ENCODE measurements around the gene DSN1. TPM values are rescaled to one million over a fixed set of nuclear protein-coding genes. Genes with fewer than 3 reads are reported as not detected.

The DSN1 gene
- total RNA-seq, 1 experiment from 2014 or later, result 25.5 TPM

DNA sequence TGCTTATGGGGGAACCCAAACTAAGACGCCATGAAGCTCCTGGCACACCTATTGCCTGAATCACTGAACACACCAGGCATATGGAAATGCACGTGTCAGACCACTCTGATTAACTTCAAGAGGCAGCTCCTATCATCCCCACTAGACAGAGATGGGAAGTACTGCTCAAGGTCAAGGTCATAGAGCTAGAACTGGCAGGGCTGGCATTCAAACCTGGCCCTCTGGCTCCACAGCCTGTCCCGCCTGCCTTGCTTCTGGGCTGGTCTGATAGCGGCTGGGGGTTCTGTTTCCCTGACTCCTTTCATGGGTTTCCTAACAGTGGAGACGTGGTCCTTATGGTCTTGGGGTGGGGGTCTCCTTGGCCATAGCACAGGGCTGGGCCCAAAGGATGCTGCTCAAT, 22.6 kb upstream of the DSN1 start:
- no peak for DNase-seq (ENCODE audit: low read depth)

DNA sequence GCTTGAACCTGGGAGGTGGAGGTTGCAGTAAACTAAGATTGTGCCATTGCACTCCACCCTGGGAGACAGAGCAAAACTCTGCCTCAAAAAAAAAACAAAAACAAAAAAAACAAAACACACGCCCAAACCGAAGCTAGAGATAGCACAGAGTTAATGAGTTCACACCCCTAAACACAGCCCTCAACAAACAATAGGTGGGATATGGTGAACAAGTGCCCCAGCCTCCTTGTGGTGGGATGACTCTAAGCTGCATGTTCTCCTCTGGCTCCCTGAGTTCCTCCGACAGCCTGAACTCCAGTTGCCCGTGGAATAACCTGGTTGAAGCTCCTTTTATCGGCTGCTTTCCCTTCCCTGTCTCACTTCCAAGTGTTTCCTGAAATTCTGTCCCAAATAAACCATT, 22.1 kb upstream of the DSN1 start:
- DNase-seq (ENCODE audit: low read depth), result no peak

DNA sequence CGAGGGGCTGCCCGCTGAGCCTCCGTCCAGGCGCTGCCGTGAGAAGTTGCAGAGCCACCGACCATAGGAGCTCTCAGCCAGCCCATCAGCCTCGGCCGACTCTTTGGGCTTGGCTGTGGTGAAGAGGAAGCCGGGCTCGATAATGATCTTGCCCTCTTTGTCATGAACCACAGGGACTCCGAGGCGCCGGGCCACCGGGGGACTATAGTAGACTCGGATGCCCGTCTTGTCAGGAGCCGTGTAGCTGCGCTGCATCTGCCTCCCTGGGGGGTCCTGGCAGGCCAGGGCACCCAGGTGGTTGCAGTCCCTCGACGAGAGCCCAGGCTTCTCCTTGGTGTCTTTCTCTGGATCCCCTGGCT, 20.5 kb upstream of the DSN1 start:
- DNase-seq (ENCODE audit: low read depth), result no peak

DNA sequence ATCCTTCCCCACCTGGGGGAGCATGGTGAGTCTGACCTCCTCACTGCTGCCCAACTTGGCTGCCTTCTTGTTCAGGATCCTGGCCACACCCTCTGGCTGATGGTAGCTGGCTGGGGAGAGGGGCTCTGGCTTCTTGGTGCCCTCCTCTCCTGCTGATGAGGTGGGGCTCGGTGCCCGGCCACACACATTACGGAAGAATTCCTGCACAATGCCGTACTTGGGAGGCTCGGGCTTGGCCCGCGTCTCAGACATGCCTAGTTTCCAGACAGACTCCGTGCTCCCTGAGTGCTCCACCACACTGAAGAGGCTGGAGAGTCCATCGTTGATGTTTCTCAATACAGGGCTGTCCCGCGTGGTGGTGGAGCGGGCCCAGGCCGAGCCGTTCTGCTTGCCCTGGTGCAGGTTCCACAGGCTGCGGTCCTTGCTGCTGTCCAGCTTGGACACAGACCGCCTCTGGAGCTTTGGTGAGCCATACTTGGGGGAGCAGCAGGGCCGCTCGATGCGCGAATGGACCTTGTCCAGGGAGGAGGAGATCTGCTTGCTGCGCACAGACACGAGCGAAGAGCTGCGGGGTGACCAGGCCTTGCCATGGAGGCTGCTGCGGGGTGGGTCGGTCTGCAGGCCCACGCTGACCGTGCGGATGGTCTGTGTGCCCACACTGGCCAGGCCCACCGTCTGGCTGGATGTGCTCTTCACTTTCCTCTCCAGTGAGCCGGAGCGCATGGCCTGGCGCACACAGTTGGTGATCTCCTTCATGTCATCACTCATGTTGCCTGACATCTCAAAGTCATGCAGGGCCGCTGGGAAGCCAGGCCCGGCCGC, 19.9 kb upstream of the DSN1 start:
- no peak for DNase-seq (ENCODE audit: low read depth)

DNA sequence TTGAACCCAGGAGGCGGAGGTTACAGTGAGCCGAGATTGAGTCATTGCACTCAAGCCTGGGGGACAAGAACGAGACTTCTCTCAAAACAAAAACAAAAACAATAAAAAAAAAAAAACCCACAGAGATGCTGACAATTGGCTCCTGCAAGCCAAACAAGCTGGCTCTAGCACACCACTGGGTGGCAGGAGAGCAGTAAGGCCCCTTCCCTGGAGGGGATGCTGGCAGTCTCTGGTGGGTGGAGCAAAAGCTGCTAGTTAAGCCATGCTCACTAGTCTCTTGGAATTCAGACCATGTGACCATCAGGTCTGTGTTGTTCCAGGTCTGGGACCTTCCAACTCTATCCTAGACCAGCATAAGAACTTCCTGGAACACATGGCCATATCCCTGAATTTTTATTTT, 18.9 kb upstream of the DSN1 start:
- DNase-seq (ENCODE audit: low read depth), result peak; percentile 60

DNA sequence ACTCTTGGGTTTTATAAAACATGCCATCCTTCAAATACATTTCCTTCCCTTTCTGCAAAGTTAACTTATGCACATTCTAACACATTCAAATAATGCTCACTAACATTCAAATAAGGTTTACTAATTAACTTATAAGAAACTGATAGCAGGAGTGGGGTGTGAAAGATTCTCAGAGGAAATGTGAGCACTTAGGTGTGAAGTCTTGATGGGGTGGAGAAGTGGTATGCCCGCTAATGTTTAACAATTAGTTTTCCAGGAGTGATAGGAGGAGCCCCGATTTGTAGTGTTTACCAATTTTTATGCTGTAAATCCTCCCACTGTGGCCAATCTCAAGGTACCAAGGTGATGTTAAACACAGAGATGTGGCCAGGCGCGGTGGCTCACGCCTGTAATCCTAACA, 18.3 kb upstream of the DSN1 start:
- DNase-seq (ENCODE audit: low read depth), result no peak

DNA sequence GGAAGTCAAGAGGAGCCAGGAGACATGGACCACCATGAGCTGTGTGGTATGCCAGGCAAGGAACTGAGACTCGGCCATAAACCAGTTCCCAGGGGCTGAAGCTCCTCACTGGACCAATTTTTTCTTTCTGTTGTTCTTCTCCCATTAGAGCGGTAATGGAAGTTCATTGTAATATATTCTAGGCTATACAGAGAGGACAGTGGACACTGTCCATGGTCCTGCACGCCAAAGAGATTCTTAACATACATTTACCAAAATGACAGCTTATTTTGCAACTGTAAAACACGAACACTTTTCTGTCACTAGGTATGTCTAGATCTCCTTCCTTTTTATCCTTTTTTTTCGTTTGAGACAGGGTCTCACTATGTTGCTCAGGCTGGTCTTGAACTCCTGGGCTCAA, 13.1 kb upstream of the DSN1 start:
- DNase-seq (ENCODE audit: low read depth), result no peak

DNA sequence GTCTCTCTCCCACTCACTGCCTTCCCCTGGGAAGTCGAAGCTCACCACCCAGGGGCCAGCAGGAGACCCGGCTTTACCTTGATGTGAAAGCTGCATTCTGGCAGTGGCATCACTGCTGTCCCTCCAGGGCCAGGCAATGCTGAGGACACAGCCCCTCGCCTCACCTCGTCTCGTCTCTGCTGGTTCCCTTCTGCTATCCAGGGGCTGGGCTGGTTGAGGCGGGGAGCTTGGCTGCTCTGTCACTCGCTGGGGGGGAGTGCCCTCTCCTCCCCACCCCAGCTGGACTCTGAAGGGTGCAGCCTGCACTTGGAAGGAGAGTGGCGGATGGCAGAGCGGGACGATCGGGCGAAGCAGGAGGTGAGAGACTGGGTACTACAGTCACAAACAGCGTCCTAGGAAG, 12.7 kb upstream of the DSN1 start:
- no peak for DNase-seq (ENCODE audit: low read depth)

DNA sequence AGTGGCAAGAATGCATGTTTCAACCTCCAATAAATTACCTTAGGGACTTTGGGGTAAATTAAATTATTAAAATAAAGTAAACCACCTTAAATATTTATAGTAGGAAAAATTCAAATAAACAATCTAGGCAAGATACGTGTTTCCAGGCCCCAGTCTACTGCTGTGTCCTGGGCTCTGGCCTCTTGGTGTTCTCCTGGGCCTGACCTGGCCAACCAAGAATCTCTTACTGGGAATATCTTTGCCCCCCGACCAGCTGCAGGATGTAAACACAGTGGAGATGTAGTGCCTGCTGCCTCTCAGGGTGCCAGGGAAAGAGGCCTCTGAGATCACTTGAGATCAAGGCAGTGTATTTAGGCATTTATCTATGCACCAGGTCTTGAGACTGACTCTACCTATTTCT, 11.7 kb upstream of the DSN1 start:
- no peak for DNase-seq (ENCODE audit: low read depth)

DNA sequence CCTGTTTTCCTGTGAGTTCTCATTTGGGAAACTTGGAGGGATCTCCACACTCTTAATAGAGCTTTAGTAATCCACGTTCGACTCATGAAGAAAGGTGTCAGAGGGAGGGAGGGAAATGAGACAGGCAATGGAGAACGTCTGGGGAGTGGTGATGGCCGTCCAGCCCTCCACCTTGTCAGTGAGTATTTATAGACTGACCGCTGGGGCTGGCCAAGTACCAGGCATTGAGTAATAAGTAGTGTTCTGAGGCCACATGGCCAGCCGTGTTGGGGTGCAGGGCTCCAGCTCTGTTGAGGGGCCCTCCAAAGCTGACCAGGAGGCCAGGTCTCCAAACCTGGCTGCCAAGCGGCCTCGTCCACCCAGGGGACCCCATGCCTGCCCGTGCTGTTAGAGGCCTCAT, 11.3 kb upstream of the DSN1 start:
- no peak for DNase-seq (ENCODE audit: low read depth)

DNA sequence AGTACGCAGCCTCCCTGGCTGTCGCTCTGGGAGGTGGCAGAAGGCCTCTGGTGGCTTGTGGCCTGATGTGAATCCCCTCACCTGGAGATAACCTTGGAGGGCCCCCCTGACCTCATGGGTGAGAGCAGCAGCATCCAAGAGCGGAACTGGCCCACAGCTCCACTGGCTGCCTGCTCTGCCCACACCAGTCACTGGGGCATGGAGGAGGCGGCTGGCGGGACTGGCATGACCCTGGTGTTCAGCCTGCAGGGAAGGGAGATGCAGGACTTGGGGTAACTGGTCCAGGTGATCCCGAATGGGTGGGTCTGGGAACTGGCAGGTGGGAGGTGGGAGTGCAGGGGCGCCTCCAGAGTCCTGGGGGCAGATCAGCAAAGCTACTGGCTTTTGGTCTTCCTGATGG, 10.6 kb upstream of the DSN1 start:
- DNase-seq (ENCODE audit: low read depth), result no peak

DNA sequence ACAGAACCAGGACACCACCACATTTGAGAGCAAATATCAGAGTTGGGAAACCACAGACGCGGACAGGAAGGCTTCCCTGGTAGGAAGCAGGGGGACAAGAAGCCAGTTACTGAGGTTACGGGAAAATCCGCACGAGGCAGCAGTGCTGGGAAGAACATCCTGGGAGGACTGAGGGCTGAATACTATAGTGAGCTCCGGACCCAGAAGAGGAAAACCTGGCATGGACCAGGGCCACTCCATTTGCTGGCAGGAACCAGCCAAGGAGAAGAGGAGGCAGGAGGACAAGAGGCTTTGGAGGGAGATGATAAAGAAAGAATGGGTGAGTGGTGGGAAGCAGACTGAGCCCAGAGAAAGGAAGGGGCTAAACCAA, 6.1 kb upstream of the DSN1 start:
- DNase-seq (ENCODE audit: low read depth), result no peak

DNA sequence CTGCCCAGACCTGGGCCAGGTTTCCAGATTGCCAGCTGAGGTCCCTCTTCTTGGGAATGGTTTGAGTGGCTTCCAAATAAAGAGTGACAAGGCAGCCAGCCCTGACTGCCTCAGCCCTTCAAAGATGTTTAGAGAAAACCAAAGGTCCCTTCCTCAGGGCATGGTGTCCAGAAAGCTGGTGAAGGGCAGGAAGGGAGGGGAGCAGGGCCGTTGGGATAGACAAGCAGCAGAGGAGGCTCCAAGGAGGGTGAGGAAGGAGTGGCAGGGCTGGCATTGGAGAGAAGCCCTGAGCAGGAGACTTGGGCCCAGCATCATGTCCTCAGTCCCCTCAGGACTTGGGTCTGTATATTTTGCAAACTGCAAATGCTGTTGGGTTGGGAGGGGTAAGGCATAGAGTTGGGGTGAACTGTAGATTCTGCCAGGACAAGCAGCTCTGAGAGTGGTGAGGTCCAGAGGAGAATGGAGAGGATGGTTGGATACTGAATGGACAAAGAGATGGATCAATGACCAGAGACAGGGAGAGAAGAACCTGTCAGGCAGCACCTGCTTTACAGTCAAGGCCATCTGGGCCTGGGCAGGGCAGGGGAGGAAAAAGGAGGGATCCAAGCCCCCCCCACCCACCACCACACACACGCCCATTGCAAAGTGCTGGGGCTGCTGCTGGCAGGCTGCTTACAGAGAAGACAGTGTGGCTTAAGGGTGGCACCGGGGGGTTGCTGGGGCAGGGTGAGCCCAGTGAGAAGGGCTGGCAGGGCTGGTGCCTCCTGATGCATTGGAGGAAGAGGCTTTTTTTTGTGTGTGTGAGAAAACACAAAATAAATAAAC, 5.5 kb upstream of the DSN1 start:
- no peak for DNase-seq (ENCODE audit: low read depth)

DNA sequence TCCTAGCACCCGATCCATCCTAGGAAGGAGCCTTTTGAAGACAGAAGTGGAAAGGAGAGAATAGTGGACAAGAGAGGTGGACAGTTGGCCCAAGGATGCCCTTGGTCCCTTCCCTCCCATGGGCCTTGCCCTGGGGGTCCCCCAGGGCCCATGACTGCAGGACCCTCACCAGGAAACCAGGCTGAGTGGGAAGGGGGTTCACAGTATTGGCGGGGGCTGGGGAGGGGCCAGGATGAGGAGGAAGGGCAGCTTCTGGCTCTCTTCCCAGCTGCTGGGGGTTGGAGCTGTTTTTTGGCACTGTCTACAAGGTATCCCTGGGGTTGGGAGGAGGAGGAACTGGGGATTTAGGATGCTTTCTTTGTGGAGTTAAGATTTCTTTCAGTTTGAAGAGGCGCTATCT, 4.0 kb upstream of the DSN1 start:
- DNase-seq (ENCODE audit: low read depth), result no peak

DNA sequence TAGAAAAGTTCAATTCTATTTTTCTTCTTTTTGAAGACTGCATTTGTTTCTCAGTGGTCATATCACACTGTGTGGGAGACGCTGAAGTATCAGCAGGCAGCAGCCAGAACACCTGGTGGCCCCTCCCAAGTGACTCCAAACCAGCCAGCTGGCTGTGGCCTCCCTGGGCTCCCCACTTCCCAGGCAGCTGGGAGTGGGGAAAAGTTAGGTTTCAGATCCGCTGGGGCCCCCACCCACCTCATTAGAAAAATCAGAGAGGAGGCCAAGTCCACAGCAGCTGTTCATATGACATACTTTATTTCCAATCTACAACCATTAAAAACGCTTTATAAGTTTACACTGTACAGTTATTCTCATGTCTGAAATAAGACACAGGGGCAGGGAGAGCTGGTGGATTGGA, 3.6 kb upstream of the DSN1 start:
- DNase-seq (ENCODE audit: low read depth), result no peak

DNA sequence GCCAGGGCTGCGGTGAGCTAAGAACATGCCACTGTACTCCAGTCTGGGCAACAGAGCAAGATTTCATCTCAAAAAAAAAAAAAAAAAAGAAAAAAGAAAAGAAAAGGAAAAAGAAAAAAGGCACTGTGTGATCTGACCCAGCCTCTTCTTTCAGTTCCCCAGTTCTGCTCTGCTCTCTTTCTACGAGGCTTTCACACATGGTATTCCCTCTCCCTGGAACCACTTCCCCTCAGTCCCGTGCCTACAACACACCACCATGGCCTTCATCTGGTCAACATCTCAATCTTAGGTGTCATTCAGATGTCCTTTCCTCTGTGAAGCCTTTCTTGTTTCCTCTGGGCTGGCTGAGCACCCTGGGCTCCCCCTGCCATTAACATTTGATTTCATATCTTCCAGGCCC, 2.3 kb upstream of the DSN1 start:
- DNase-seq (ENCODE audit: low read depth), result no peak

DNA sequence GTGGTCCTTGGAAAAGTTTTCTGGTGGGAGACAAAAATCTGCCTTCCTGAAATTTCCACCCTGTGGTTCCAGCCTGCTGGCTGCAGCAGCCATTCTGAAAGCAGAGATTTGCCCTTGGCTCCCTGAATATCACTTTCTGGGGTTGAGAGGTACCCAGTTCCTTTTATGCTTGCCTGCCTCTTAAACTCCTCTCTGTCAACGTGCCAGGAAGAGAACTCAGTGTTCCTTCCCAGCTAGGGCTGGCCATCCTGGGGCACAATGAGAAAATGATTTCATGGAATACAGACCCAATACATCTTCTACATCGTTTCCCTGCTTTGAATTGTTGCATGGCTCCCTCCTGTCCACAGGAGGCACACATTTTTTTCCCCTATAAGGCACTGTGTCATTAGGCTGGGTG, 1.6 kb upstream of the DSN1 start:
- DNase-seq (ENCODE audit: low read depth), result no peak

DNA sequence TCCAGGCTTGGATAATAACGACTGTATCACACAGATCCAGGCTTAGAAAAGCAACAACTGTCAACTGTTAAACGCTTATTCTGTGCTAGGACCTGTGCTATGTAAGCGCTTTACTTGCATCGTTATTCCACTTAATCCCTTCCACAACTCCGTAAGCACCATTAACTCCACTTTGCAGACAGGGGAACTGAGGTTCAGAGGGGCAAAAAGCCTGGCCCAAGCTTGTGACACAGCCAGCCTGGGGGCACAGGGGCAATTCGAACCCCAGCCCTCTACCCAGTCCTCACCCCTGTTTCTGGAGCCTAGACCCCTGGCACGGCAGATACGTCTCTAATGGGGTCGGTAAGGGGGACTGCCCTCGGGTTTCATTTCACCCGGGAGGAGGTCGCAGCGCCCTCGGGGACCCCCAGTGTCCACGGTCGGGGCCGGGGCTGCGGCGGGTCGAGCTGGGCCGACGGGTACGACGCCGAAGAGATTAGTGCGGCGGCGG, 411 bp downstream of the DSN1 start:
- DNase-seq (ENCODE audit: low read depth), result no peak

DNA sequence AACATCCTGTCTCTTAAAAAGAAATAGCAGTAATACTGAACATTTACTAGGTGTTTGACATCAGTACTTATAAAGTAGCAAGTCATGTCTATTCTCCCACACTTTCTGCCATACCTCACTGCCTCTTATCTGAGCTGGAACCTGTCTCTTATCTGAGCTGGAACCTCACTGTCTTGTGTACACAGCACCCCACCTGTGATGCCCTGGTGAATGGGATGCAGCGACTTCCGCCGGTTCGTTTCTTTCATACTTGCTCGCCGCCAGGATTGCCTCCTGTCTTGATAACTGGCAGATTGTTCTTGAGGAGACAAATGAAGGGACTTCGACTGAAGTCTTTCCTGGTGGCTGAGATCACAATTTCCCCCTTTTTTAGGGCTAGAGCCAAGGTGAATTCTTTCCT, 2.9 kb downstream of the DSN1 start:
- DNase-seq (ENCODE audit: low read depth), result no peak

DNA sequence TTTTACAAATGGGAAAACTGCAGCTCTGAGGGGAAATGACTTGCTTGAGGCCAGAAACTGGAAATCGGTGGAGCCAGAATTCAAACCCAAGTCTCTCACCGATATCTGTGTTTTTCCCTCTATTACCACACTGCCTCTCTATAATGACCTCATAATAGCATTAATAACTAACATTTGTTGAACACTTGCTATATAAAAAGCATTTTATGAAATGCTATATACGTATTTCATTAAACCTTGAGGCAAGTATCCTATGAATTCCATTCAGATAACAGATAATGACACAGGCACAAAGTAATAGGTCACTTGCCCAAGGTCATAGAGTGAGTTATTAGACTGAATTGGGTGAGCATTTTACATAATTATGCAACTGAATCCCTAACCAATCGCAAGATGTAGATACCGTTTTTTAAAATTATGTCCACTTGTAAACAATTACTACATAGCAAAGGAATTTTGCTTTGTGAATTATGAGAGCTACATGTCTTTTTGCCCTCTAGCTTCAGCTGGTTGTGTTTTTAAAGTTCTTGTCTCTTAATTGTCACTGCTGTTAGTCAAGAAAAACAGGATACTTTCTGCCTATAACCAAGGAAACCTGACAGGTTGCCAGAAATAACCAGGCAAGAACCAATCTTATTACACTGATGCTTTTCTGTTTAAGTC, 4.7 kb downstream of the DSN1 start:
- DNase-seq (ENCODE audit: low read depth), result no peak

DNA sequence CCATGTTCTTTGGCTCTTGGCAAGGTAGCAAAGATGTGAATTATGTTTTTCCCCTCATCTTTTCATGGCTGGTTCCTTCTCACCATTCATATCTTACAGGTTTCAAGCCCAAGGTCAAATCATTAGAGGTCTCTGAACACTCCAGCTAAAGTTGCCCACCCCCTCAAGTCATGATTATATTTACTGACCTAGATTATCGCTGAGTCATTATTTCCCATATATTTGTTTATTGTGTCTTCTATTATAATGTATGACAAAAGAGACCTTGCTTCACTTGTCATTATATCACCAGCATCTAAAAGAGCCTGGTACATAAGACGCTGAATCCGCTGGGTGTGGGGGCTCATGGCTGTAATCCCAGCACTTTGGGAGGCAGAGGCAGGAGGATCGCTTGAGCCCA, 12.4 kb downstream of the DSN1 start:
- no peak for DNase-seq (ENCODE audit: low read depth)

DNA sequence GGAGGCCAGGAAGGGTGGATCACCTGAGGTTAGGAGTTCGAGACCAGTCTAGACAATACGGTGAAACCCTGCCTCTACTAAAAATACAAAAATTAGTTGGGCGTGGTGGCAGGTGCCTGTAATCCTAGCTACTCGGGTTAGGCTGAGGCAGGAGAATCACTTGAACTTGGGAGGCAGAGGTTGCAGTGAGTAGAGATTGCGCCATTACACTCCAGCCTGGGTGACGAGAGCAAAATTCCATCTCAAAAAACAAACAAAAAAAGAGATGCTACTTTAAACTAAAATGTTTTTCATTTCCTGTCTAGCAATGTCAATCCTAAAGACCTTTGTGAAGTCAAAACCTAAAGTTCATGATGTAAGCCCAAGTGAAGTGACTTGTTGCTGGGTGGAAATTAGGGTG, 12.9 kb downstream of the DSN1 start:
- DNase-seq (ENCODE audit: low read depth), result no peak

Data from HT1080 (cell line).